GM12878 (cell line): ENCODE measurements around the gene TMEM135. TPM values are rescaled to one million over a fixed set of nuclear protein-coding genes. Genes with fewer than 3 reads are reported as not detected.

Experiments
- ATAC-seq: fragments of 200-7000 bp; cut with Tn5 transposase; 3 replicates; pipeline ENCODE4 v1.9.1; 2020; ENCODE audit warnings: mild to moderate bottlenecking, moderate library complexity
- BruUV-seq: library from RNA; stranded (reverse); fragments of 400-500 nt; replicated peaks from 2 replicates; lab custom pipeline; 2021; lab: Mats Ljungman, UMichigan
- CTCF ChIA-PET: fragments of 300-600 bp; sonication (Branson Sonifier 250); formaldehyde crosslinking; extraction: SDS; loops from one replicate; lab custom pipeline; 2021; ENCODE audit warnings: inconsistent platforms; lab: Yijun Ruan, JAX
- POLR2A ChIA-PET: fragments of 350-600 bp; formaldehyde crosslinking; extraction: SDS; loops from one replicate; lab custom pipeline; 2021; ENCODE audit warnings: inconsistent platforms; lab: Charles Lee
- RAD21 ChIA-PET: fragments of 300-600 bp; sonication (Branson Sonifier 250); formaldehyde crosslinking; loops from one replicate; lab custom pipeline; 2023; ENCODE audit warnings: antibody characterized with exemption; ENCODE audit not compliant: unreplicated experiment; lab: Charles Lee
- SMC1A ChIA-PET: fragments of 300-600 bp; sonication (Branson Sonifier 250); formaldehyde crosslinking; loops from one replicate; lab custom pipeline; 2023; ENCODE audit not compliant: unreplicated experiment, uncharacterized antibody; lab: Charles Lee
- DNase-seq: peaks from one replicate; pipeline ENCODE4 v3.0.0-alpha.2; 2011; ENCODE audit warnings: low read depth, low spot score
- FAIRE-seq: peaks from 3 replicates; lab custom pipeline; 2011; peaks lifted over from hg19 to GRCh38; lab: Jason Lieb, UNC
- H2AFZ ChIP-seq: 2 replicates; pipeline ENCODE4 v1.6.0; 2011; ENCODE audit warnings: low read depth, low read length, control low read depth; ENCODE audit not compliant: control insufficient read depth
- H3K27ac ChIP-seq: 2 replicates; pipeline ENCODE4 v1.5.1; 2011; ENCODE audit warnings: control low read depth; ENCODE audit not compliant: control insufficient read depth, insufficient read depth
- H3K27me3 ChIP-seq, 2 experiments: replicated peaks in 1 of 2; 2 replicates each; pipeline versions ENCODE4 v1.6.0 to v1.6.1; 2011; ENCODE audit warnings: low read length in 1 of 2; ENCODE audit not compliant: control insufficient read depth in 2 of 2, insufficient read depth in 2 of 2
- H3K36me3 ChIP-seq, 2 experiments: 2 replicates each; pipeline ENCODE4 v1.5.1; 2011; ENCODE audit warnings: low read length in 1 of 2; ENCODE audit not compliant: control insufficient read depth in 2 of 2, insufficient read depth in 2 of 2
- H3K4me1 ChIP-seq: 2 replicates; pipeline ENCODE4 v1.6.1; 2011; ENCODE audit warnings: mild to moderate bottlenecking, low read length, moderate library complexity, mixed read lengths; ENCODE audit not compliant: control insufficient read depth, insufficient read depth
- H3K4me2 ChIP-seq: 2 replicates; pipeline ENCODE4 v1.6.0; 2011; ENCODE audit warnings: control low read depth; ENCODE audit not compliant: control insufficient read depth, insufficient read depth
- H3K4me3 ChIP-seq: fragments of 200-600 bp; sonication (generic); 2 replicates; pipeline ENCODE4 v1.5.1; 2016
- H3K79me2 ChIP-seq: 2 replicates; pipeline ENCODE4 v1.6.0; 2011; ENCODE audit warnings: low read length; ENCODE audit not compliant: control insufficient read depth, insufficient read depth
- H3K9ac ChIP-seq: 2 replicates; pipeline ENCODE4 v1.8.0; 2011; ENCODE audit warnings: low read length, control low read depth, mixed read lengths; ENCODE audit not compliant: control insufficient read depth, insufficient read depth
- H3K9me3 ChIP-seq: replicated peaks from 3 replicates; pipeline ENCODE4 v1.5.1; 2011; ENCODE audit warnings: mild to moderate bottlenecking, low read length; ENCODE audit not compliant: control insufficient read depth, insufficient read depth
- H4K20me1 ChIP-seq: 2 replicates; pipeline ENCODE4 v1.6.0; 2011; ENCODE audit not compliant: control insufficient read depth, insufficient read depth
- BACH1 ChIP-seq: fragments of 450-650 bp; IDR thresholded peaks from 2 replicates; pipeline ENCODE4 v1.6.1; 2017; ENCODE audit warnings: mild to moderate bottlenecking, borderline replicate concordance
- HCFC1 ChIP-seq: fragments of 150-350 bp; IDR thresholded peaks from 2 replicates; pipeline ENCODE4 v1.6.1; 2014; ENCODE audit warnings: low read length
- HDAC2 ChIP-seq: fragments of 200-600 bp; sonication (generic); IDR thresholded peaks from 2 replicates; pipeline ENCODE4 v1.6.1; 2017
- MXI1 ChIP-seq: fragments of 150-350 bp; IDR thresholded peaks from 2 replicates; pipeline ENCODE4 v1.6.1; 2011; ENCODE audit warnings: low read depth, mild to moderate bottlenecking, inconsistent platforms, low read length, improper control_type of control experiment
- NR2F1 ChIP-seq: fragments of 450-650 bp; conservative IDR thresholded peaks from 2 replicates; pipeline ENCODE4 v1.6.1; 2017; ENCODE audit warnings: mild to moderate bottlenecking
- NRF1 ChIP-seq: conservative IDR thresholded peaks from 2 replicates; pipeline ENCODE4 v1.6.1; 2011; ENCODE audit warnings: mild to moderate bottlenecking, low read depth, low read length, improper control_type of control experiment
- PRDM15 ChIP-seq: fragments of 450-650 bp; formaldehyde crosslinking; IDR thresholded peaks from 2 replicates; pipeline ENCODE4 v1.4.0; 2020; ENCODE audit warnings: mild to moderate bottlenecking, moderate library complexity
- RAD51 ChIP-seq: fragments of 450-650 bp; IDR thresholded peaks from 2 replicates; pipeline ENCODE4 v1.6.1; 2016; ENCODE audit warnings: moderate library complexity, mild to moderate bottlenecking, inconsistent platforms
- RB1 ChIP-seq: fragments of 450-650 bp; formaldehyde crosslinking; IDR thresholded peaks from 2 replicates; pipeline ENCODE4 v1.6.1; 2017; ENCODE audit warnings: mild to moderate bottlenecking, borderline replicate concordance
- RELB ChIP-seq: fragments of 450-650 bp; IDR thresholded peaks from 2 replicates; pipeline ENCODE4 v1.6.1; 2017; ENCODE audit warnings: low read depth, mild to moderate bottlenecking, moderate library complexity
- SPI1 ChIP-seq: IDR thresholded peaks from 2 replicates; pipeline ENCODE4 v1.6.1; 2011; ENCODE audit warnings: low read depth, mild to moderate bottlenecking, low read length, moderate library complexity, borderline replicate concordance; ENCODE audit not compliant: insufficient read depth
- STAT1 ChIP-seq: fragments of 450-650 bp; conservative IDR thresholded peaks from 2 replicates; pipeline ENCODE4 v1.6.1; 2014; ENCODE audit warnings: antibody characterized with exemption, mild to moderate bottlenecking
- USF2 ChIP-seq: IDR thresholded peaks from 2 replicates; pipeline ENCODE4 v1.6.1; 2011; ENCODE audit warnings: low read depth, low read length, improper control_type of control experiment, borderline replicate concordance
- ZBTB33 ChIP-seq: fragments of 450-650 bp; IDR thresholded peaks from 2 replicates; pipeline ENCODE4 v1.6.1; 2017; ENCODE audit warnings: mild to moderate bottlenecking
- ZNF274 ChIP-seq: IDR thresholded peaks from one replicate; pipeline ENCODE4 v1.8.0; 2011; ENCODE audit not compliant: insufficient read length, insufficient read depth
- ZSCAN29 ChIP-seq: fragments of 450-650 bp; IDR thresholded peaks from 2 replicates; pipeline ENCODE4 v1.6.1; 2017; ENCODE audit warnings: mild to moderate bottlenecking, moderate library complexity
- WGBS: methylation state at CpG from one replicate; pipeline ENCODE4 v1.1.6; 2016; ENCODE audit warnings: low lambda C conversion rate; ENCODE audit not compliant: insufficient replicate concordance, insufficient coverage; ENCODE audit errors: missing lambda C conversion rate; 5-methylcytosine and 5-hydroxymethylcytosine counted together
- in situ Hi-C: fragments of 300-500 bp; cut with MboI; formaldehyde crosslinking; loops from 9 replicates; pipeline ENCODE4 v1.14.3; 2018; ENCODE audit warnings: mixed read lengths
- intact Hi-C: fragments of 100-400 bp; cut with micrococcal nuclease; formaldehyde crosslinking; loops from one replicate; pipeline ENCODE4 v1.14.2; 2022; ENCODE audit not compliant: unreplicated experiment
- polyA plus RNA-seq, 11 experiments: library from polyadenylated mRNA; depleted of rRNA in 4 of 11; unstranded in 6 of 11; stranded (reverse) in 5 of 11; fragments of >200 nt; fragmentation: Nextera tagmentation in 4 of 11; fragmentation: Illumina TruSeq in 1 of 11; extraction: Ambion mirVana in 4 of 11; extraction: Trizol in 1 of 11; gene quantifications; 1 replicate in 1 of 11; 2 replicates in 10 of 11; pipeline versions ENCODE4 v1.2.1 to v1.2.3, GENCODE V29; 2011 to 2016; ENCODE audit warnings: inconsistent platforms in 2 of 11, missing spikeins in 2 of 11, low read depth in 1 of 11
- total RNA-seq, 4 experiments: library from RNA; depleted of rRNA in 3 of 4; stranded (reverse); fragments of >200 nt in 3 of 4; fragmentation: Illumina TruSeq in 1 of 4; extraction: Trizol in 1 of 4; gene quantifications; 2 replicates each; pipeline versions ENCODE4 v1.2.1 to v1.2.3, GENCODE V29; 2013 to 2021

TMEM135 gene
- total and polyA plus RNA-seq, 10 of the 15 experiments (the other 5 are each of a cell fraction or from before 2014, with no cell fraction given), result 7.2 to 117 (median 12.9) TPM

GRCh38 chr11:87144252-87144651 is 106.5 kb downstream of the TMEM135 start (continued):
- no peak for TF ChIP-seq PRDM15 (CRISPR knock-in tag)
- TF ChIP-seq NR2F1, result no peak
- TF ChIP-seq HDAC2, result no peak
- TF ChIP-seq HCFC1, result no peak
- TF ChIP-seq RAD51, result no peak
- no peak for TF ChIP-seq SPI1
- no peak for TF ChIP-seq RB1
- no peak for TF ChIP-seq ZNF274

GRCh38 chr11:87148749-87149148 is 111.0 kb downstream of the TMEM135 start:
- no peak for ATAC-seq
- no TSS peak for BruUV-seq
- no peak overlapping the region for H3K4me3 ChIP-seq
- H3K4me1 ChIP-seq, result no peaks in the 10 kb centered on the region
- H3K79me2 ChIP-seq, result no peaks in the 10 kb centered on the region
- FAIRE-seq, result no peak
- no peak overlapping the region for H2AFZ ChIP-seq
- no peak for TF ChIP-seq RELB
- TF ChIP-seq ZSCAN29, result no peak
- TF ChIP-seq ZBTB33, result no peak
- TF ChIP-seq USF2, result no peak
- TF ChIP-seq NRF1, result no peak
- TF ChIP-seq BACH1, result no peak
- TF ChIP-seq STAT1, result no peak
- no peak for TF ChIP-seq MXI1
- no peaks in the 10 kb centered on the region for H4K20me1 ChIP-seq
- no peak for DNase-seq
- no peak overlapping the region for H3K4me2 ChIP-seq
- no peak overlapping the region for H3K27ac ChIP-seq
- intact Hi-C loops (no loop called here), in situ Hi-C loops (no loop called here)
- ChIA-PET CTCF (interaction anchor here (1.0 kb wide), 1 partner anchor 77 kb away, joined by 4 read pairs; no protein-coding TSS in a partner anchor), SMC1A (interaction anchor here (1.1 kb wide), 1 partner anchor 10 kb away, joined by 3 read pairs; no protein-coding TSS in a partner anchor), POLR2A (no interaction called here), RAD21 (no interaction called here)
- no peaks in the 10 kb centered on the region for H3K36me3 ChIP-seq
- no peaks in the 10 kb centered on the region for H3K27me3 ChIP-seq
- no peaks in the 10 kb centered on the region for H3K9me3 ChIP-seq
- no peak overlapping the region for H3K9ac ChIP-seq
- WGBS, result 89% methylated on average over 2 of the region's 2 CpGs
